A673 (cell line): ENCODE results near the gene IGFL4.

Experiments used
- EZH2 ChIP-seq: fragments of 200-600 bp; sonication (generic); IDR thresholded peaks from 2 replicates; pipeline ENCODE4 v1.6.1; 2017; ENCODE audit warnings: borderline replicate concordance, low read depth, mild to moderate bottlenecking, mixed read lengths, antibody characterized with exemption, low read length; ENCODE audit not compliant: poor library complexity, severe bottlenecking
- TF ChIP-seq, protein P1 (sequence below): fragments of 300-800, 200-600 bp; sonication (generic); conservative IDR thresholded peaks from 2 replicates; pipeline ENCODE4 v1.5.1; 2017; ENCODE audit warnings: low read depth, mild to moderate bottlenecking, antibody characterized with exemption, low read length, moderate library complexity, mixed read lengths

DNA sequence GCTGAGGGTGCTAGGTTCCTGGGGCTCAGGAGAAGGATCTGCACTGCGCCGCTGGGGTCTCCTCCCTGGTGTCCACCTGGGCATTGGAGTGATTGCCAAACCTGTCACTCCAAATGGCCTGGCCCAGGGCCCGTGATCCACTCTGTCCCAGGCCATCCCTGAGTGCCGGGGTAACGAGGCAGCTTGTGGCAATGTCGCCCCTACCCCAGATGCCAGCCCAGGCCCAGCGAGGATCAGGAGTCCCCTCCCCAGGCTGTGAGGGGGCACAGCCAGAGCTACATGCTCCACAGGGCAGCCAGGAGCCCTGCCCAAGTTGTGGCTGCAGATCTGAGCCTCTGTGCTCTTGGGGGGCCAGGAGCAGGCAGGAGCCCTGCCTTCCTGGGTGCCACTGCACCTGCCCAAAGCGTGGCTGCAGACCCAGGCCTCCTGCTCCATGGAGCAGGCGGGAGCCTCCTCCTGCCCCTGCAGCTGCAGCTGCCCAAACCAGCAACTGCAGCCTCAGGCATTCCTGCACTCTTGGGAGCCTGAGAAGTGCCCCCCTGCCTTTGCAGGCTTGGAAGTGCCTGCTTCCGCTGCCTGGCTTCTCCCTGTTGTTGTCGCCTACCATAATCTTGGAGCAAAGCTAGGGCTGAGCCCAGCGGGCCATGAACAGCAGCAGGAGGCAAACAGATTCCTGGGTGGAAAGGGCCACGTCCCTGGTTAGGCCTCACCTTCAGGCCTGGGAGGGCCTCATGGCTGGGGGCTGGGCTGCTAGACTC lies 4.6 kb downstream of the IGFL4 start:
- TF ChIP-seq, protein P1, sequence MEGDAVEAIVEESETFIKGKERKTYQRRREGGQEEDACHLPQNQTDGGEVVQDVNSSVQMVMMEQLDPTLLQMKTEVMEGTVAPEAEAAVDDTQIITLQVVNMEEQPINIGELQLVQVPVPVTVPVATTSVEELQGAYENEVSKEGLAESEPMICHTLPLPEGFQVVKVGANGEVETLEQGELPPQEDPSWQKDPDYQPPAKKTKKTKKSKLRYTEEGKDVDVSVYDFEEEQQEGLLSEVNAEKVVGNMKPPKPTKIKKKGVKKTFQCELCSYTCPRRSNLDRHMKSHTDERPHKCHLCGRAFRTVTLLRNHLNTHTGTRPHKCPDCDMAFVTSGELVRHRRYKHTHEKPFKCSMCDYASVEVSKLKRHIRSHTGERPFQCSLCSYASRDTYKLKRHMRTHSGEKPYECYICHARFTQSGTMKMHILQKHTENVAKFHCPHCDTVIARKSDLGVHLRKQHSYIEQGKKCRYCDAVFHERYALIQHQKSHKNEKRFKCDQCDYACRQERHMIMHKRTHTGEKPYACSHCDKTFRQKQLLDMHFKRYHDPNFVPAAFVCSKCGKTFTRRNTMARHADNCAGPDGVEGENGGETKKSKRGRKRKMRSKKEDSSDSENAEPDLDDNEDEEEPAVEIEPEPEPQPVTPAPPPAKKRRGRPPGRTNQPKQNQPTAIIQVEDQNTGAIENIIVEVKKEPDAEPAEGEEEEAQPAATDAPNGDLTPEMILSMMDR: no peak
- no peak for TF ChIP-seq EZH2
